CD4-positive, alpha-beta T cell treated with Interleukin-4 for 4 hours (primary cell): ENCODE measurements around the gene CCDC158.
"Not testable (repeated sequence)": the region's sequence is repeated elsewhere in the genome, so short reads cannot be mapped to it uniquely, and the experiment has no call there.

Experiments used
- DNase-seq: peaks from one replicate; pipeline ENCODE4 v3.0.0-alpha.2; 2020

Gene CCDC158

GRCh38 chr4:76364763-76365162, 56.2 kb downstream of the CCDC158 start:
- DNase-seq, result no peak

DNA sequence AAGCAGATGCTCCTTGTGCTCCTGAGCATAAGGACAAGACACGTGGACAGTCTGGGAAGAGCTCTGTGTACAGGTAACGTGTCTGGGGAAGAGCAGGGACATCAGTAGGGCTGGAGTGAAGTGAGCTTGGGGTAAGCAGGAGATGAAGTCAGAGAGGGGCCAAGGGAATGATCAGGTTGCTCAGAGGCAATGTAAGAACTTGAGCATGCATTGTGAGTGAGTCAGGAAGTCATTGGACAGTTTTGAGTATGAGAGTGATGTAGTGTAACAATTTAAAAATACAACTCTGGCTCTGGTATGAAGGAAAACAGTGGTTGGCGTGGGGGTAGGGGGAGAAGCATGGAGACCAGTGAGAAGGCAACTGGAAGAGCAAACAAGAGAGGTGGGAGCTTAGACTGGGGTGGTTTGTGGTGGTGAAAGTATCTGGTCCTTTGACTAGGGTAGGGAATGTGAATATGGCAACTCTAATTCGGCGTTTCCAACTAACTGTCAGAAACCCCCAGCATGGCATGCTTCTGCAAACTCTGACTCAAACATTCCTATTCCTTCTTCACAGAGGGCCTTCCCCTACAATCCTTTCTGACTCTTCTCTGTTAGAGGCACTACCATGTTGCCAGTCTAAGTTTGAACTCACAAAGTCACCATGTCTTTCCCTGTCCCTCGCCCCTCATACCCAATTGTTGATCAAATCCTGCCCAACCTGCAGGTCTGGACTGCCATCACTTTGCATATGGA, 57.2 kb downstream of the CCDC158 start:
- no peak for DNase-seq

GRCh38 chr4:76361689-76362412, 59.1 kb downstream of the CCDC158 start:
- no peak for DNase-seq

DNA sequence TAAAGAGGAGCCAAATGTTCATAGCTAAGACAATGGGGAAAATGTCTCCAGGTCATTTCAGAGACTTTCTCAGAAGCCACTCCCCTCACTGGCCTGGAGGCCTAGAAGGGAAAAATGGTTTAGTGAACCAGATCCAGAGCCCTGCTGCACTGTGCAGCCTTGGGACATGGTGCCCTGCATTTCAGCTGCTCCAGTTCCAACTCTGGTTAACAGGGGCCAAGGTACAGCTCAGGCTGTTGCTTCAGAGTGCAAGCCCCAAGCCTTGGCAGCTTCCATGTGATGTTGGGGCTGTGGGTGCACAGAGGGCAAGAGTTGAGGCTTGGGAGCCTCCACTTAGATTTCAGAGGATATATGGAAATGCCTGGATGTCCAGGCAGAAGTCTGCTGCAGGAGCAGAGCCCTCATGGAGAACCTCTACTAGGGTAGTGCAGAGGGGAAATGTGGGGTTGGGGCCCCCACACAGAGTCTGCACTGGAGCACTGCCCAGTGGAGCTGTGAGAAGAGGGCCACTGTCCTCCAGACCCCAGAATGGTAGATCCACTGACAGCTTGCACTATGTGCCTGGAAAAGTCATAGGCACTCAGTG, 61.0 kb downstream of the CCDC158 start:
- DNase-seq, result not testable (repeated sequence)

- no peak for DNase-seq
These were observed 63.0 kb downstream of the CCDC158 start for GRCh38 chr4:76357981-76358380.

GRCh38 chr4:76354517-76355473, 66.1 kb downstream of the CCDC158 start:
- peak; percentile 32 for DNase-seq

- DNase-seq, result no peak
These were observed 78.1 kb downstream of the CCDC158 start for GRCh38 chr4:76342803-76343202.

GRCh38 chr4:76342191-76342590, 78.8 kb downstream of the CCDC158 start:
- no peak for DNase-seq

GRCh38 chr4:76341063-76341462, 79.9 kb downstream of the CCDC158 start:
- DNase-seq, result no peak

DNA sequence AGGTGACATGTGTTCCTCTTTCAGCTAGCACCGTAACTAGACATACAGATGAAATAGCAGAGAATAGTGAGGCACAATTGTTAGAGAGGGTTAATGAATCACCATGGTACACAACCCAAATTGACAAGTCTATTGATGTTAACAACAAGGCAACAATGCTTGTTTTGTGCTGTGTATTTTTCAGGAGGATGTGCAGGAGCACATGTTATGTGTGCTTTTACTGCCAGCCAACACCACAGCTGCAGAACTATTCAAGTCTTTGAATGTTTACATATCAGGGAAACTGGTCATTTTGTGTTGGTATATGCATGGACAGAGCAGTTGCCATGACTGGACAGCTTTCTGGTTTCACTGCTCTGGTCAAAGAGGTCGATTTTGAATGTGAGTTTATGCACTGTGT, 81.6 kb downstream of the CCDC158 start:
- DNase-seq, result no peak

- DNase-seq, result no peak
These were observed 86.1 kb downstream of the CCDC158 start for GRCh38 chr4:76334885-76335284.

- DNase-seq, result no peak
These were observed 94.4 kb downstream of the CCDC158 start for GRCh38 chr4:76326515-76326914.

GRCh38 chr4:76325072-76325471, 95.9 kb downstream of the CCDC158 start:
- DNase-seq, result no peak

- DNase-seq, result no peak
These were observed 98.7 kb downstream of the CCDC158 start for GRCh38 chr4:76322236-76322635.

GRCh38 chr4:76316131-76316530, 104.8 kb downstream of the CCDC158 start:
- DNase-seq, result no peak

- no peak for DNase-seq
These were observed 105.5 kb downstream of the CCDC158 start for GRCh38 chr4:76315267-76315918.

DNA sequence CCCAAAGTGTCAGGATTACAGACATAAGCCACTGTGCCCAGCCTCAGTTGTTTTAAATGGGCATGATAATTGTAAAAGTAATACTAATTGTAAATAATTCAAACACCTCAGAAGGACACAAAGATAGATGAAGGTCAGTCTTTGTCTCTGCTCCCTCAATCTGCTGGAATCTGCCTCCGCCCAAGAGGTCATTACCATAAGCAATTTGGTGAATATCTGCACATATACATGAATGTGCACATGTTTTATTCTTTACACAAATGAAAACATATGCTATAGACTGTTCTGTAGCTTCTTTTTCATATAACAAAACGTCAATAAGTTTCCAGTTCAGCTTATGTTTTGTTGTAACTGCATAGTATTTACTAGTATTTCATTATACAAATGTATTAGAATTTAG, 107.4 kb downstream of the CCDC158 start:
- no peak for DNase-seq

DNA sequence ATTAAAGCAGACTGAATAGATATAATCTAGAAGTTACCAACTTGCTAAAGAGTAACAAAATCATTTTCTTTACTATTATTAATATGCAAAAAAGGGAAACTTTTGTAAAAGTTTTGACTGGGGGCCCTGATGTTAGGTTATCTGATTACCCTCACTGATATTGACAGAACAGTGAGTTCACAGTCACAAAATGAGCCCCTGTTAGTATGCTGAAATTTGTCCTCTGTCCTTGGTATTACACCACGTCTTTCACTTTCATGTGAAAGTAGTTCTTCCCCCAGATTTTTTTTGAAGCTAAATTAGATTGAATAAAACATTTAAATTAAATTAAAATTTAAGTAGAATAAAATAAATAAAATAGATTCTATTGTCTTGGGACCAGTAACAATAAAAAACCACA, 108.5 kb downstream of the CCDC158 start:
- no peak for DNase-seq

- no peak for DNase-seq
These were observed 109.0 kb downstream of the CCDC158 start for GRCh38 chr4:76311896-76312331.

GRCh38 chr4:76310683-76311082, 110.3 kb downstream of the CCDC158 start:
- no peak for DNase-seq

DNA sequence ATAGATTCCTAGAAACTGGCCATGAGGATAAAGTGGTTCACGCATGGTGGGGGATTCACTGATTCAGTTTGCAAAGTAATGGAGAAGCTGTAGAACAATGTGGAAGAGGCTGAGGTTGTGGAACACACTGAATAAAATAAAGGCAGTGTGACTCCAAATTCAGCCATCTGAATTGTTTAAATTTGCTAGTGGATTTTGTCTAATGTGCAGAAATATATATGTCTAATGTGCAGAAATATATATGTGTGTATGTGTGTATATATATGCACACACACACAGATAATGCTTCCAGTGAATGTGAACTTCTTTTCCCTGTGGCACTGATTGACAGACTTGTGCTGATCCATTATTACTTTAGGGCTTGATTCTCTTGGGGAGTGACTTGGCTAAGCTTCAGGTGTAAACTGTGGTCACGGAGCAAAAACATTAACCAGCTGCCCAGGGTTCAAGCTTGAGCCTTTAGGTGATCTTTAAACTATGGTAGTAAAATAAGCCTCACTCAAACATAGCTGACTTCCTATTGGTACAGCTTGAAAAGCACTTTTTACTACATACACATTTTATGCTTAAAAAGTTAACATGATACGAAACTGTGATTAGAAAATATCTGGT, 110.9 kb downstream of the CCDC158 start:
- no peak for DNase-seq

DNA sequence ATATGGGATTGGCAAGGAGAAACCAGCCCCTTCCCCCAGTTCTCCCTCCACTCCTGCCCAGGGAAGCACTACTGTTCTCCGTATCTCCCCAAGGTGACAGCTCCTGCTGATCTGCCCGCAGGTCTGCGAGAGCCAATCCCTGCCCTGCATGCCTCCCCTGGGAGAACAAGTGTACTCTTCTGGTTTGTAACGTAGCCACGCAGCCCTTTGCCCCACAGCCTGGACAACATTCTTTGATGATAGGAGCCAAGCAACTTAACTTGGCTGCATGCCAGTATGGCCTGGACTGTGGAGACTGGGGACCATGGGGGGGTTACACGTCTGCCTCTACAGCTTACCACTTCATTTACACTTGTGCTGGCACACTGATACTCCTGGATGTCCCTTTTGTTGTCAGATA, 112.4 kb downstream of the CCDC158 start:
- DNase-seq, result no peak
